Ishikawa (cell line): Measurements from ENCODE around the gene EDN1.

Experiments used
- CEBPB ChIP-seq: IDR thresholded peaks from 2 replicates; pipeline ENCODE4 v1.6.1; 2012
- TAF1 ChIP-seq: IDR thresholded peaks from 2 replicates; pipeline ENCODE4 v1.6.1; 2012; ENCODE audit warnings: low read depth, mild to moderate bottlenecking

DNA sequence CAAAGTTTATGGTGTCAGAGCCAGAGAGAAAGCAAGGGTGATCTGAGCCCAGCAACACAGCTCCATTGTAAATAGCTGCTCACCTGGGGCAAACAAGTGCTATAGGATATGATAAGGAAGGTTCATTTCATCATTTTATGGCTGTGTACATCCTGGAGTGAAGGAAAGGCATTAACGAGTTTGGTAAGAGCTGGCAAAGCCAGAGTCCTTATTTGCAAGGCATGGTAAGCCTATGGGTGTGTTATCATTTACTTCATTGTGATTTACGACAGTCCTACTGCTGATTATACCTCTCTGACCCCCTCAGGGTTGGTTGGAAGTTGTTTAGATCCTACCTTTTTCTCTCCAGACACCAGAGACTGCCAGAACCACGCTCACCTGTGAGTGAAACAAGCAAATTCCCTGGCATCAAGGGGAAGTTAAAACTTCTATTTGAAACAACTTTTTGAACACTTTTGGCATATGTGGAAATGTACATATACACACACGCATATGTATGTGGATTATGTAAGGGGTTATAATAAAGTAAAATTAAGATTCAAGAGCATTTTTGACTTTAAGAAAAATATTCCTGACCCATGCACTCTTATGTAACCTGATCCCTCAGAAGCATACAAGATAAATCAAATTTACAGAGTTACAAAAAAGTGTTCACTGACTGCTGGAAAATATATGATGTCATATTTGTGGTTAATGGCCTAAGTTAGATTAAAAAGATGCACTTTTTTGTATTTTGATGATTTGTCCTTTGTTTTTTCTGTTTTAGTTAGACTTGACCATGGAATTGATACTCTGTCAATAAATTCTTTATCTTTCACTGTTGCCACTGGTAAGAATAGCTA is 40.4 kb upstream of the EDN1 start:
- TF ChIP-seq TAF1 (no peak), CEBPB (no peak)
